ENCODE data around the gene CRACDL. TPM values are rescaled to one million over a fixed set of nuclear protein-coding genes. Genes with fewer than 3 reads are reported as not detected.

The CRACDL gene
- total RNA-seq, 1 experiment from 2014 or later = 1.1 TPM

GRCh38 chr2:98874186-98874689 is 61.8 kb downstream of the CRACDL start:
- Histone ChIP-seq H3K4me1 (peaks cover 4% of the 10 kb centered on the region), H3K9me3 (no peaks in the 10 kb centered on the region), H3K27me3 (replicated peaks; ENCODE audit: control insufficient read depth, insufficient read depth, low read length) (no peaks in the 10 kb centered on the region), H3K36me3 (ENCODE audit: control insufficient read depth, insufficient read depth, low read length) (no peaks in the 10 kb centered on the region), H3K4me3 (ENCODE audit: low read depth, low read length) (no peak overlapping the region)
- H3K27ac Mint-ChIP-seq (ENCODE audit: unreplicated experiment) = no peak overlapping the region
- no peaks in the 10 kb centered on the region for H3K9me3 Mint-ChIP-seq (ENCODE audit: unreplicated experiment)
- H3K4me3 Mint-ChIP-seq (ENCODE audit: unreplicated experiment) = no peak overlapping the region
- no peak for TF ChIP-seq CTCF (IDR thresholded peaks at IDR 0.05; ENCODE audit: insufficient read depth in 1 of 2, low read depth in 1 of 2, low read length in 1 of 2, severe bottlenecking in 1 of 2, unreplicated experiment in 1 of 2)
- ChIA-PET CTCF (no interaction called here), POLR2A (no interaction called here)
- H3K27me3 Mint-ChIP-seq (ENCODE audit: insufficient read depth, unreplicated experiment) = no peaks in the 10 kb centered on the region
- no peaks in the 10 kb centered on the region for H3K36me3 Mint-ChIP-seq (ENCODE audit: insufficient read depth, unreplicated experiment)
- no TSS peak for BruUV-seq (replicated peaks)
- intact Hi-C loops (cut with micrococcal nuclease; ENCODE audit: unreplicated experiment) = no loop called here
- DNase-seq = no peak
- H3K4me1 Mint-ChIP-seq (ENCODE audit: low read depth, unreplicated experiment) = peaks cover 9% of the 10 kb centered on the region

GRCh38 chr2:98872526-98872925 is 63.5 kb downstream of the CRACDL start:
- H3K9me3 Mint-ChIP-seq (ENCODE audit: unreplicated experiment) = no peaks in the 10 kb centered on the region
- intact Hi-C loops (cut with micrococcal nuclease; ENCODE audit: unreplicated experiment) = no loop called here
- DNase-seq = no peak
- Histone ChIP-seq H3K36me3 (ENCODE audit: control insufficient read depth, insufficient read depth, low read length) (no peaks in the 10 kb centered on the region), H3K9me3 (no peaks in the 10 kb centered on the region), H3K27me3 (replicated peaks; ENCODE audit: control insufficient read depth, insufficient read depth, low read length) (no peaks in the 10 kb centered on the region), H3K4me3 (ENCODE audit: low read depth, low read length) (no peak overlapping the region), H3K4me1 (peaks cover 18% of the 10 kb centered on the region)
- H3K4me1 Mint-ChIP-seq (ENCODE audit: low read depth, unreplicated experiment) = peaks cover 15% of the 10 kb centered on the region
- H3K36me3 Mint-ChIP-seq (ENCODE audit: insufficient read depth, unreplicated experiment) = no peaks in the 10 kb centered on the region
- no peak for TF ChIP-seq CTCF (IDR thresholded peaks at IDR 0.05; ENCODE audit: insufficient read depth in 1 of 2, low read depth in 1 of 2, low read length in 1 of 2, severe bottlenecking in 1 of 2, unreplicated experiment in 1 of 2)
- no TSS peak for BruUV-seq (replicated peaks)
- CTCF ChIA-PET = no interaction called here
- H3K4me3 Mint-ChIP-seq (ENCODE audit: unreplicated experiment) = no peak overlapping the region
- no peak overlapping the region for H3K27ac Mint-ChIP-seq (ENCODE audit: unreplicated experiment)
- H3K27me3 Mint-ChIP-seq (ENCODE audit: insufficient read depth, unreplicated experiment) = no peaks in the 10 kb centered on the region
- POLR2A ChIA-PET = no interaction called here

- no peak overlapping the region for H3K4me3 ChIP-seq (ENCODE audit: low read depth, low read length)
- Mint-ChIP-seq H3K4me1 (ENCODE audit: low read depth, unreplicated experiment) (peaks cover 15% of the 10 kb centered on the region), H3K27me3 (ENCODE audit: insufficient read depth, unreplicated experiment) (no peaks in the 10 kb centered on the region), H3K9me3 (ENCODE audit: unreplicated experiment) (no peaks in the 10 kb centered on the region), H3K36me3 (ENCODE audit: insufficient read depth, unreplicated experiment) (no peaks in the 10 kb centered on the region), H3K4me3 (ENCODE audit: unreplicated experiment) (no peak overlapping the region), H3K27ac (ENCODE audit: unreplicated experiment) (no peak overlapping the region)
- CTCF ChIA-PET = no interaction called here
- POLR2A ChIA-PET = no interaction called here
- H3K4me1 ChIP-seq = peaks cover 18% of the 10 kb centered on the region
- no peaks in the 10 kb centered on the region for H3K27me3 ChIP-seq (replicated peaks; ENCODE audit: control insufficient read depth, insufficient read depth, low read length)
- TF ChIP-seq CTCF (IDR thresholded peaks at IDR 0.05; ENCODE audit: insufficient read depth in 1 of 2, low read depth in 1 of 2, low read length in 1 of 2, severe bottlenecking in 1 of 2, unreplicated experiment in 1 of 2) = no peak
- intact Hi-C loops (cut with micrococcal nuclease; ENCODE audit: unreplicated experiment) = no loop called here
- no peak for DNase-seq
- no peaks in the 10 kb centered on the region for H3K9me3 ChIP-seq
- no TSS peak for BruUV-seq (replicated peaks)
- no peaks in the 10 kb centered on the region for H3K36me3 ChIP-seq (ENCODE audit: control insufficient read depth, insufficient read depth, low read length)
These were observed 64.5 kb downstream of the CRACDL start for GRCh38 chr2:98871506-98871905.
